Fibroblast of skin of left quadriceps (primary cell): ENCODE measurements around the gene RADIL.
"Not testable (repeated sequence)": the region's sequence is repeated elsewhere in the genome, so short reads cannot be mapped to it uniquely, and the experiment has no call there.

Experiments used
- DNase-seq, 2 experiments: peaks; one replicate each; pipeline ENCODE4 v3.0.0-alpha.2; 2013; ENCODE audit warnings: low read depth in 2 of 2

Gene RADIL

DNA sequence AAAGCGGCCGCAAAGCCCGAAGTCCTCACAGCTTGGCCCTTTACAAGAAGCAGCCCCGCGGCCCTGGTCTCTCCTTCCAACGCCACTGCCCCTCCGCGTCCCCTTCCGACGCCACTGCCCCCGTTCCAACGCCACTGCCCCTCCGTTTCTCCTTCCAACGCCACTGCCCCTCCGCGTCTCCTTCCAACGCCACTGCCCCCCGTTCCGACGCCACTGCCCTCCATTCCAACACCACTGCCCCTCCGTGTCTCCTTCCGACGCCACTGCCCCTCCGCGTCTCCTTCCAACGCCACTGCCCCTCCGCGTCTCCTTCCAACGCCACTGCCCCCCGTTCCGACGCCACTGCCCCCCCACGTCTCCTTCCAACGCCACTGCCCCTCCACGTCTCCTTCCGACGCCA, 75.0 kb downstream of the RADIL start:
- no peak for DNase-seq

DNA sequence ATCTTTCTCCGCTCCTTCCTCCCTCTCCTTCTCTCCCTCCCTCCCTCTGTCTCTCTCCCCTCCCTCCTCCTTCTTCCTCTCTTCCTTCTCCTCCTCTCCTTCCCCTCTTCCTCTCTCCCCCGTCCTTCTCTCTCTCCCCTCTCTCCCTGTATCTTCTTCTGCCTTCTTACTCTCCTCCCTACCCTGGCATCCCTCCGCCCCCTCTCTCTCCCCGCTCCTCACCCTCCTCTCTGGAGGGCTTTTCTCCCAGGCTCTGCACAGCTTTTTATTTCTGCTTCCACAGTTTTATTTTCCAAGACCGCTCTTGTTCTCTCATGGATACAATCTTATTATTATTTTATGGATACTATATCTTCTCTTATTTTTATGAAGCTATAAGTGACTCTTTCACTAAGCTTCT, 75.5 kb downstream of the RADIL start:
- no peak for DNase-seq

DNA sequence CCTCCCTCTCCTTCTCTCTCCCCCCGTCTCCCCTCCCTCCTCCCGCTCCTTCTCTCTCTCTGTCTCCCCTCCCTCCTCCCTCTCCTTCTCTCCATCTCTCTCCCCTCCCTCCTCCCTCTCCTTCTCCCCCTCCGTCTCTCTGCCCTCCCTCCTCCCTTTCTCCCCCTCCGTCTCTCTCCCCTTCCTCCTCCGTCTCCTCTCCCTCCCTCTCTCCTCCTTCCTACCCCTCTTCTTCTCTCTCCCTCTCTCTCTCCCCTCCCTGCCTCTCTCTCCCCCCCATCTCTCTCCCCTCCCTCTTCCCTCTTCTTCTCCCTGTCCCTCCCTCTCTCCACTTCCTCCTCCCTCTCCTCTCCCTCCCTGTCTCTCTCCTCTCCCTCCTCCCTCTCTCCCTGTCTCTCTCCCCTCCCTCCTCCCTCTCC, 75.9 kb downstream of the RADIL start:
- no peak for DNase-seq

DNA sequence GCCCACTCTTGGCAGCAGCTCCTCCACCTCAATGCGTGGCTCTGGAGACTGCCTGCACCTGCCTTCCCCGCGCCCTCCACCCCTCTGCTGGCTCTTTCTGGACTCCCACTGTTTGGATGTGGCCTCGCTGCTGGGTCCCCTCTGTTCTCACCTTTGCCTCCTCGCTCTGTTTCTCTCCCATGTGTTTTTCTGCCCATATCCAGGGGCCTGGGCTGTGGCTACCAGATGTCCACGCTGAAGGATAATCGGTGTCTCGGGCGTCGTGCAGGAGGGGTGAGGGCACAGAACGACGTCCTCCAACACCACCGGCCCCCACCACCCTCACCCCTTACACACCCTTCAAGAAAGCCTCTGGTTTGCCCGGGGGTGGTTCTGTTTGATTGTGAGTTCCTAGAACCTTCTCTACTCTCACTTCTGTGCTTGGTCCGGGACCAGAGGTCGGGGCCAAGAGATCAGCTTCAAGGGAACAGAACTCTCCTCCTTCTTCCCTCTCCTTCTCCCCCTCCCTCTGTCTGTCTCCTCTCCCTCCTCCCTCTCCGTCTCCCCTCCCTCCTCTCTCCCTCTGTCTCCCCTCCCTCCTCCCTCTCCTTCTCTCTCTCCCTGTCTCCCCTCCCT, 76.4 kb downstream of the RADIL start:
- DNase-seq = no peak

DNA sequence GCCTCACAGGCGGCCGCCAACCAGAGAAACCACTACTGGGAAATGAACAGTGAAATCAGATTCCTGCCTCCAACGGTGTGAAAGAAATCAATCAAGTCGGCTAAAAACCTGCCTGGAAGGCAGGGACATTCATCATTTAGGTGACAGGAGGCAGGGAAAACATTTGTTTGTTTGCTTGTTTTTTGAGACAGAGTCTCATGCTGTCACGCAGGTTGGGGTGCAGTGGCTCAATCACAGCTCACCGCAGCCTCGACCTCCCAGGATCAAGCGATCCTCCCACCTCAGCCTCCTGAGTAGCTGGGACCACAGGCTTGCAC, 77.6 kb downstream of the RADIL start:
- DNase-seq = no peak

DNA sequence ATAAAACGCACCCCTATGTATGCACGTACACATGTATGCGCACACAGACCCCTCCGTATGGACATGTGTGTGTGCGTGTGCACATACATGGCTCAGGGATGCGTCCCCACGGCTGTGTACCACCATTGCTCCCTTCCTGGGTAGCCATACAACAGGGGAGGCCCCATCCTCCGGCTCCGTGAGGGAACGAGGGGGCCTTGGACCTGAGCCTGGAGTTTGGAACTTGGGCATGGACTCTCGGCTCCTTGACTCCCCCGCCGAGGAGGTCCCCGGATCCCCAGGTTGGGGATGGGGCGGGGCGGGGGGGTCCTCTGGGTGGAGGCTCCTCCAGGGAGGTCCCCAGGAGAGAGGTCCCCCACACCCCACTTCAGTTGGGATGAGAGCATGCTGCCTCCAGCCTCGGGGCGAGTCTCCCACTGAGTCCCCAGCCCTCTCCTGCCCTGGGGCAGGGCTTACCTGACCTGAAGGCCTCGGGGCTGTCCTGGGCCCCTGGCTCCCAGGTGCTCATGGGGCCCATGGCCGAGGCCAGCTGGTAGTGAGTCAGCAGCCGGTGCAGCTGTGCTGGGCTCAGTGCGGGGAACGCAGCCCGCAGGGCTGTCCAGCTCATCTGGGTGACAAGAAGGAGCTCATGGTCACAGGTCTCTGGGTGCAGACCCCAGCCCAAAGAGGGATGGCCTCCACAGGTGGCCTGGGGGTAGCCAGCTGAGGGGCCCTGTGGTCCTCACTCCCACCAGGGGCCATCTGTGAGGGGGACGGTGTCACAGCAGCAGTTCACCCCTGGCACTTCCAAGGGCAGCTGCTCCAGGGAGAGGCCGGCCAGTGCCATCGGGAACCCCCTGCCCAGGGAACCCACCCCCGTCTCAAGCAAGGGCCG, 78.2 kb downstream of the RADIL start:
- DNase-seq = no peak

DNA sequence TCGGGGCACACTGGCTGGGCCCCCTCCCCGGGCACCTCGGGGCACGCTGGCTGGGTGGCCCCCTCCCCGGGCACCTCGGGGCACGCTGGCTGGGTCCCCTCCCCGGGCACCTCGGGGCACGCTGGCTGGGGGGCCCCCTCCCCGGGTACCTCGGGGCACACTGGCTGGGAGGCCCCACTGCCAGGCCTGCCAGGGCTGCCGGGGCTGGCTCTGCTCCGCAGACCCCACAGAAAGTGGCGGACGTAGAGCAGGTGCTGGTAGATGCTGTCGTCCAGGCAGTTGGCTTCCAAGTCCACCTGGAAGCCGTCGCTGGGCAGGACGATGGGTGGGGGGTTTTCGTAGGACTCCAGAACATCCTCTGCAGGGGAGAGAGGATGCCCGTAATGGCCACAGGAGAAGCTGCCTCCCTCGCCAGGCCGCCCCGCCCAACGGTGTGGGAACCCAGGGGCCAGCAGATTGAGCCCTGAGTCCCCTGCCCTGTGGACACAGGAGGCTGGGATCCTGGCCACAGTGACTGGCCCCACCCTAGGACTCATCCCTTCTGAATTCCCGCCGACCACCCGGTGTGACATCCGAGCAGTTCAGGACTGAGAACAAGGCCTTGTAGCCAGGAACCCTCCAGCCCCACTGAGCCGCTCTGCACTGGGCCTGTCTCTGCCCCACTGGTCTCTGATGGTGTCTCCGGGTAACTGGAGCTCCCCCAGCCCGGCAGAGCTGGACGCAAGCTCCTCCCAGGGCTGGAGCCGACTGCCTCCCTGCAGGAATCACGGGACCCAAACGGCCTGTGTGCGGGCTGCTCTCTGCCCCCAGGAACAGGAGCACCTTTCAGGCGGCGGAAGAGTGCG, 79.9 kb downstream of the RADIL start:
- no peak for DNase-seq

DNA sequence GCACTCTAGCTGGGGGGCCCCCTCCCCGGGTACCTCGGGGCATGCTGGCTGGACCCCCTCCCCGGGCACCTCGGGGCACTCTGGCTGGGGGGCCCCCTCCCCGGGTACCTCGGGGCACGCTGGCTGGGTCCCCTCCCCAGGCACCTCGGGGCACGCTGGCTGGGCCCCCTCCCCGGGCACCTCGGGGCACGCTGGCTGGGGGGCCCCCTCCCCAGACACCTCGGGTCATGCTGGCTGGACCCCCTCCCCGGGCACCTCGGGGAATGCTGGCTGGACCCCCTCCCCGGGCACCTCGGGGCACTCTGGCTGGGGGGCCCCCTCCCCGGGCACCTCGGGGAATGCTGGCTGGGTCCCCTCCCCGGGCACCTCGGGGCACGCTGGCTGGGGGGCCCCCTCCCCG, 80.9 kb downstream of the RADIL start:
- not testable (repeated sequence) for DNase-seq

DNA sequence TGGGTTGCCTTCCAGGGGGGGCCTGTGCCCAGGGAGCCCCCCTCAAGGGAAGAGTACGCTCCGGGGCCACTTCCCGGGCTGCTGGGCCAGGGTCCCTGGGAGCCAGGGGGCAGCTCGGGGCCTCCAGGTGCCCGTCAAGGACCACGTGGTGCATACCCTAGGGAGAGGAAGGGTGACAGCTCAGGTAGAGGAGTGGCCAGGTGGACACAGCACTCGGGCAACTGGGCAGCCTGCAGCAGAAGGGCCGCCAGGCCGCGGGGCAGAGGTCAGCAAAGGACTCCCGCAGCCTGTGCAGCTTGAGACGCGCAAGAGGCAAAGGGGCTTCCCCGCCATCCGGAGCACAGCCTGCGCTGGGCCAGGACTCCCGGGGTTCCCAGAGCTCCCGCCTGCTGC, 81.7 kb downstream of the RADIL start:
- no peak for DNase-seq

DNA sequence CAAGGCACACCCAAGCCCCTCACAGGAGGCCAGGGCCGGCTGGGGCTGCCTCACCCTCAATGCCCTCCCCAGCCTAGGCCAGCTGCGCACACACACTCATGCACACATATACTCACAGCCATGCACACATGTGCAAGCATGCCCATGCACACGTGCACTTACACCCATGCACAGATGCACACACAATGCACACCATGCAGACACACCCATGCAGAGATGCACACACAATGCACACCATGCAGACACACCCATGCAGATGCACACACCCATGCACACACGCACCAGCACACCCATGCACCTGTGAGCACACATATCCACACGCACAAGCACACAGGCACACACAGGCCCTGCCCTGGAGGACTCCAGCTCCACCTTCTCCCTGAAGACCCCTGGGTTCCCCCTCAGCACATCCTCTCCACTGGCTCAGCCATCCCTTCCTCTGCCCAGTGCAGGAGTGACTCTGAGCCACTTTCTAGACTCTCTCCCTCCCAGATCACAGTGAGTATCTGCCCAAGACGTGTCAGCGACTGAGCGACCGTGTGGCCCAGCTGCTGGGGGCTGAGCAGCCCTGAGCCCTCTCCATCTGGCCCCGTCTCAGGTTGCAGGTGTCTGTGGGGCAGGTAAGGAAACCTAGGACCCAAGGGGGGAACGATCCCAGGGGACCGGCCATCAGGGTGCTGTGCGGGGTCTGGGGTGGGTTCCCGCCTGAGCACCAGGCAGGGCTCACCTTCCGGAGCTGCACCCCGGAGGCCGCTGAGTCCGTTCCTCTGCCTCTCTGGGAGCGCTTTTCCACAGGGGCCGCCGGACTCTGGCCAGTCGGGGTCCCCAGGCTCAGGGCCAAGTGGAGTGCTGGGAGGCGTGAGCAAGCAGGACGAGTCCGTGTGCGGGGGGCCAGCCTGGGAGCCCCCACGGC, 82.3 kb downstream of the RADIL start:
- DNase-seq = no peak

DNA sequence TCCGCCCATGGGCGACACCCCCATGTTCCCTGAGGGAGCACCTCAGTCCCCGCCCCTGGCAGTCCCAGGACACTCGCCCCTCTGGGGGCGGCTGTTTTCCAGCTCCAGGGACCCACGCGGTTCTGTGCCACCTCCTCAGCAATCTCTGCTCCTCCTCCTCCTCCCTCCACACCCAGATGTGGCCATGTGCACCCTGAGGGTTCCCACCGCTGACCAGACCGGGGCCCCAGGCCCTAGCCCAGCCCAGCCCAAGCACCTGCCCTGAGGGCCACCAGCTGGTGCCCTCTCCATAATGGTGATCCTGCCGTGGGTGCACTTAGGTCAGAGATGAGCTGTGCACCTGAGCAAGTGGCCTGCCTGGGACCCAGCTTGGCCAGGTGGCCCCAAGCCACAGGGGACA, 83.0 kb downstream of the RADIL start:
- no peak for DNase-seq

DNA sequence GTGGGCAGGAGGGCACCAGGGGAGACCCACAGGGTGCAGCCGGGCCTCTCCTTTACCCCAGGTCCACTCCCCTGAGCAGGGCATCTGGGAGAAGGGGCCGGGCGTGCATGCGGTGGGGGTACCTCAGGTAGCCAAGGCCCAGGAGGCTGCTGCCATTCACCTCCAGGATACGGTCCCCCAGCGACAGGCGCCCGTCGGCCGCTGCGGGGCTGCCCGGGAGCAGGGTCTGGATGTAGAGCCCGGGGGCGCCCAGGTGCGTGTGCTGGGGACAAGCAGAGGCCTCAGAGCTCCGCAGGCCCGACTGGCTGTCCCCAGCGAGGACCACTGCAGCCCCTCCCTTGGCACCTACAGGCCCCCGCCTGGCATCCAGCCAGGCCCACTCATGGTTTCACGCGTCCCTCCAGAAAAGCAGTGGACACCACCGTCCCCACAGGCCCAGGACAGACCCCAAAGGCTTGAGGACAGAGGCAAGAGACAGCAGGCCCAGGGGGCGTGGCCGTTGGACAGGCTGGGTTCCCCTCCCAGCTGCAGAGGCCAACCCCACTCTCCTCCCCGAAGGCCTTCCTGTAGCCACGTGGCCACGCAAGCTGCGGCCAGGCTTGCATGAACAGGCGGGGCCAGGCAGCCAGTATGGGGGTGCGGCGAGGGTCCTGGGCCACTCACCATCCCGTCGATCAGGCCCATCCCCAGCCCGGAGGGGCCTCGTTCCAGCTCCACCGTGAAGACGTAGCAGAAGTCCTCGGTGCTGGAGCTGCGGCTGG, 83.8 kb downstream of the RADIL start:
- DNase-seq = no peak

DNA sequence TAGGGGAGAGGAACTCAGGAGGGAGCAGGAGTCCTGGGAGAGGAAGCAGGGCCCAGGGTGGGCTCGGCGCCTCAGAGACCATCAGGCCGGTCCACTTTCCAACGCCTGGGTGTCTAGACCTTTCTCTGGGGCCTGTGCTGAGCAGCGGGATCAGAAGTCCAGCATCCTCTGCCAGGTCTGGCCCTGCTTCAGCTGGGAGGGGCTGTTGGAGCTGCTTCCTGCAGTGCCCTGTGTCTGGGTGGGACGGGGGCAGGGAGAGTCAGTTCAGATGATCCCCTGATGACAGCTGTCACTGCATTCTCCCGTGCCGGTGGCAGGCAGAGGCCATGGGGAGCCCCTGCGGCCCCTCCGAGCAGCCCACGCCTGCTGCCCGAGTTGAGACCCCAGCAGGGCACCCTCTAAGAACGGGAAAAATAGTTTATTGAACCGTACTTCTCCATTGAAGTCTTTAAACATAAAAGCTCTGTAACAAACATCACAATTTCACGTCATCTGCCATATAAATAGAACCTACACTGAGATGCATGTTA, 84.7 kb downstream of the RADIL start:
- no peak for DNase-seq

DNA sequence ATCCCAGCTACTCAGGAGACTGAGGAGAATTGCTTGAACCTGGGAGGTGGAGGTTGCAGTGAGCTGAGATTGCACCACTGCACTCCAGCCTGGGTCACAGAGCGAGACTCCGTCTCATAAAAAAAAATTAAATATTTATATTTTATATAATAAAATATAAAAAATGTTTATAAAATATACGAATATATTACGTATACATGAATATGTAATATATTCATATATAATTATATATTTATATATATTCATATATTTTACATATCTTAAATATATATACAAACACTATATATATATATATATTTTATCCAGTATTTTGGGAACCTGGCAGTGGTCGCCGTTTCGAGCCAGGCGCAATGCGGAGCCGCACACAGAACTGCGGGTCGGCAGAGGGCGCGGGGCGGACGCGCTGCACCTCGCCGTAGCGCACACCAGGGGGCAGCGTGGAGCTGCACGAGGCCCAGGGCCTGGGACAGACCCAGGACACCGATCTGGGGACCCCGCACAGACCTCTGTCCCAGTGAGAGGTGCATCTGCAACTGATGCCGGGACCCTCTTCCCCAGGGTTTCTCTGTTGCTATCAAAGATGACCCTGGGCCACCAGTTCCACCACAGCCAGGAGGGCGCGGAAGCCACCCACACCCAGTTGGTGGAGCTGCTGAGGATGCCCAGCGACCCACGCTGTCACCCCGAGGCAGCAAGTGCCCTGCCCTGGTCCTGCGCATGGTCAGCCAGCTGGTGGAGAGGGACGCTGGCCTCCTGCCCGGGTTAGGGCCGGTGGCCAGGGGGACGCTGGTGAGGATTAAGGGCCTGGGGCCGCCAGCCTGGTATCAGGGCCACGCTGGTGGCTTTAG, 85.4 kb downstream of the RADIL start:
- DNase-seq = no peak

DNA sequence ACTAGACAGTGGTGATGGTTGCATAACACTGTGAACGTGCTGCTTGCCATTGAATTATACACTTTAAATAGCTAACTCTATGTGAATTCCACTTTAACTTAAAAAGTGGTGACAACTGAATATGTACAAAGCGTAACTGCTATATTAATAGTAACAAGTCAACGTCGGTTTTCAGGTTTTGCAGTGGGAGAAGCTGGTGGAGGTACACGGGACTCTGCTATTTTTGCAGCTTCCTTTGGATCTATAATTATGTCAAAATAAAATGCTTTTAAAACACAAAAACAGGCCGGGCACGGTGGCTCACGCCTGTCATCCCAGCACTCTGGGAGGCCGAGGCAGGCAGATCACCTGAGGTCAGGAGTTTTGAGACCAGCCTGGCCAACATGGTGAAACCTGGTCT, 87.1 kb downstream of the RADIL start:
- no peak for DNase-seq

DNA sequence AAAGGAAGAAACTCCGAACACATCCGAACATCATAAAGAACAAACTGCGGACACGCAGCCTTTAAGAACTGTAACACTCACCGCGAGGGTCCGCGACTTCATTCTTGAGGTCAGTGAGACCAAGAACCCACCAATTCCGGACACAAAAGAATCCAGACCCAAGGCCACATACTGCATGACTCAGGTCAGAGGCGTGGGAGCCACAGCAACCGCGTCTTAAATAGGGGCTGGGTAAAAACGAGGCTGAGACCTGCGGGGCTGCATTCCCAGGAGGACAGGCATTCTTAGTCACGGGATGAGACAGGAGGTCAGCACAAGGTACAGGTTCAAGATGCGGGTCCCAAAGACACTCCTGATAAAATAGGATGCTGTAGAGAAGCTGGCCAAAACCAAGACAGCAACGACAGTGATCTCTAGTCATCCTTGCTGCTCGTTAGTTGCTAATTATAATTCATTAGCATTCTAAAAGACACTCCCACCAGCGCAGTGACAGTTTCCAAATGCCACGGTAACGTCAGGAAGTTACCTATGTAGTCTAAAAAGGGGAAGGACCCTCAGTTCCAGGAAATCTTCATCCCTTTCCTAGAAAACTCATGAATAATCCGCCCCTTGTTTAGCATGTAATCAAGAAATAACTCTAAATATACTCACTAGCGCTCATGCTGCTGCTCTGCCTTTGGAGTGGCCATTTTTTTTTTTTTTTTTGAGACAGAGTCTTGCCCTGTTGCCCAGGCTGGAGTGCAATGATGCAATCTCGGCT, 88.7 kb downstream of the RADIL start:
- no peak for DNase-seq

DNA sequence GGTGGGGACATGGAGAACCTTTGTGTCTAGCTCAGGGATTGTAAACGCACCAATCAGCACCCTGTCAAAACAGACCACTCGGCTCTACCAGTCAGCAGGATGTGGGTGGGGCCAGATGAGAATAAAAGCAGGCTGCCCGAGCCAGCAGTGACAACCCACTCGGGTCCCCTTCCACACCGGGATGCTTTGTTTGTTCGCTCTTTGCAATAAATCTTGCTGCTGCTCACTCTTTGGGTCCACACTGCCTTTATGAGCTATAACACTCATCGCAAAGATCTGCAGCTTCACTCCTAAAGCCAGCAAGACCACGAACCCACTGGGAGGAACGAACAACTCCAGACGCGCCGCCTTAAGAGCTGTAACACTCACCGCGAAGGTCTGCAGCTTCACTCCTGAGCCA, 89.3 kb downstream of the RADIL start:
- DNase-seq = not testable (repeated sequence)

DNA sequence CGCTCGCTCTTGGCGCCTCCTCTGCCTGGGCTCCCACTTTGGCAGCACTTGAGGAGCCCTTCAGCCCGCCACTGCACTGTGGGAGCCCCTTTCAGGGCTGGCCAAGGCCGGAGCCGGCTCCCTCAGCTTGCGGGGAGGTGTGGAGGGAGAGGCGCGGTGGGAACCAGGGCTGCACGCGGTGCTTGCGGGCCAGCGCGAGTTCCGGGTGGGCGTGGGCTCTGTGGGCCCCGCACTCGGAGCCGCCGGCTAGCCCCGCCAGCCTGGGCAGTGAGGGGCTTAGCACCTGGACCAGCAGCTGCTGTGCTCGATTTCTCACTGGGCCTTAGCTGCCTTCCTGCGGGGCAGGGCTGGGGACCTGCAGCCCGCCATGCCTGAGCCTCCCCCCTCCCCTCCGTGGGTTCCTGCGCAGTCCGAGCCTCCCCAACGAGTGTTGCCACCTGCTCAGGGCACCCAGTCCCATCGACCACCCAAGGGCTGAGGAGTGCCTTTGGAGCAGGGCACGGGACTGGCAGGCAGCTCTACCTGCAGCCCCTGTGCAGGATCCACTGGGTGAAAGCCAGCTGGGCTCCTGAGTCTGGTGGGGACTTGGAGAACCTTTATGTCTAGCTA, 90.0 kb downstream of the RADIL start:
- DNase-seq = not testable (repeated sequence)
